Astrocyte of the hippocampus (primary cell): ENCODE data around the gene TGFB3.
"Not testable (repeated sequence)": the region's sequence is repeated elsewhere in the genome, so short reads cannot be mapped to it uniquely, and the experiment has no call there.

Experiments
- DNase-seq: peaks from one replicate; pipeline ENCODE4 v3.0.0; 2011; ENCODE audit warnings: low read depth, low spot score

TGFB3 gene

GRCh38 chr14:75960231-75960630 is 21.6 kb downstream of the TGFB3 start:
- DNase-seq, result no peak

DNA sequence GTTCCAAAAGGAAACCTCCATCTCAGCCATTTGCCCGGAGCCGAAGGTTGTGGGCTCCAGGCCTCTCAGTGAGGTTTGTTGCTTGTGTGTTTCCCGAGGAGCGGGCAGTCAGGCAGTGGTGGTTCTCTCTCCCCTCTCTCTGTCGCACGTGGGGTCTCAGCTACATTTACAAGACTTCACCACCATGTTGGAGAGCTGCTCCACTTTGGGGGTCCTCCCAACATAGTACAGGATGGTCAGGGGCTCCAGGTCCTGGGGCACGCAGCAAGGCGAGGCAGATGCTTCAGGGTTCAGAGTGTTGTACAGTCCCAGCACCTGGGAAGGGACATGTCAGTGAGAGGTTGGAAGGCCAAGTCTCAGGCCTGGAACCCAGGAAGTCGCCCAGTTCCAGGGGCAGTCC is 22.8 kb downstream of the TGFB3 start:
- no peak for DNase-seq

DNA sequence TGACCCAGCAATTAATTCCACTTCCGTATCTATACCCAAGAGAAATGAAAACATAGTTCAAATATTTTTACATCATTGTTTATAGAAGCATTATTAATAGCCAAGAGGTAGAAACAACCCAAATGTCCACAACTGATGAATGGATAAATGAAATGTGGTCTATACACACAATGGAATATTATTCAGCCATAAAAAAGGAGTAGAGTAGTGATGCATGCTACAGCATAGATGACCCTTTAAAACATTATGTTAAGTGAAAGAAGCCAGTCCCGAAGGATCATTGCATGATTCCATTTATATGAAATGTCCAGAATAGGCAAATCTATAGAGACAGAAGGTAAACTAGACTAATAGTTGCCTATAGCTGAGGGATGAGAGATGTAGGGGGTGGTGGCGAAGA is 29.3 kb downstream of the TGFB3 start:
- DNase-seq, result no peak

- DNase-seq, result no peak
Measured at GRCh38 chr14:75946785-75947184, 35.0 kb downstream of the TGFB3 start.

- DNase-seq, result no peak
Measured at GRCh38 chr14:75944607-75945241, 37.1 kb downstream of the TGFB3 start.

- peak; percentile 3 for DNase-seq
Measured at GRCh38 chr14:75941030-75941429, 40.8 kb downstream of the TGFB3 start.

DNA sequence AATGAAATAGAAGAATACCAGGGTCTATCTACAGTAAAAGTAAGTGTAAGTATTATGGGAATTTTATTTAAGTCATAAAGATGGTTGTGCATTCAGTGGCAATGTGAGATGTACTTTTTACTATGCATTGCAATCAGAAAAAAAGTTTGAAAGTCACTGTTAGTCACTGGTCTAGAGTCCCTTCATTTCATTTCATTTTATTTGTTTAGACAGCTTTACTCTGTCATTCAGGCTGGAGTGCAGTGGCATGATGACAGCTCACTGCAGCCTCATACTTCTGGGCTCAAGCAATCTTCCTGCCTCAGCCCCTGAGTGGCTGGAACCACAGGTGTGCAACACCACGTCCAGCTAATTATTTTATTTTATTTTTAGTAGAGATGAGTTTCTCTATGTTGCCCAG is 42.6 kb downstream of the TGFB3 start:
- DNase-seq, result no peak

GRCh38 chr14:75934998-75935628 is 46.7 kb downstream of the TGFB3 start:
- no peak for DNase-seq

DNA sequence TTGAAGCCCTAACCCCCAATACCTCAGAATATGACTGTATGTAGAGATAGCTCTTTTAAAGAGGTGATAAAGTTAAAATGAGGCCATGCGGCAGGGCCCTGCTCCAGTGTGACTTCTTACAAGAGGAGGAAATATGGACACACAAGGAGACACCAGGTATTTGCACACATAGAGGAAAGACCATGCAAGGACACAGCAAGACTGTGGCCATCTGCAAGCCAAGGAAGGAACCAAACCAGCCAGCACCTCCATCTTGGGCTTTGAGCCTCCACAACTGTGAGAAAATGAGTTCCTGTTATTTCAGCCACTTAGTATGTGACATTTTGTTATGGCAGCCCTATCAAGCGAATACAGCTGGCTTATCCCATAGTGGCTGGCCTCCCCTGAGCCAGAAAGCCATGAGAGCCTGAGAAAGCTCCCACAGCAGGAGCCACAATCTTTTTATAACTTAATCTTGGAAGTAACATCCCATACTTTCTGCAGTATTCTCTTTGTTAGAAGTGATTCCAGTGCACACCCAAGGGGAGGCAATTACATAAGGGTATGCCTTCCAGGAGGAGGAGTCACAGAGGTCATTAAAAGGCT is 48.0 kb downstream of the TGFB3 start:
- DNase-seq, result no peak

GRCh38 chr14:75928690-75929181 is 53.1 kb downstream of the TGFB3 start:
- DNase-seq, result no peak

GRCh38 chr14:75927564-75928087 is 54.2 kb downstream of the TGFB3 start:
- DNase-seq, result no peak

DNA sequence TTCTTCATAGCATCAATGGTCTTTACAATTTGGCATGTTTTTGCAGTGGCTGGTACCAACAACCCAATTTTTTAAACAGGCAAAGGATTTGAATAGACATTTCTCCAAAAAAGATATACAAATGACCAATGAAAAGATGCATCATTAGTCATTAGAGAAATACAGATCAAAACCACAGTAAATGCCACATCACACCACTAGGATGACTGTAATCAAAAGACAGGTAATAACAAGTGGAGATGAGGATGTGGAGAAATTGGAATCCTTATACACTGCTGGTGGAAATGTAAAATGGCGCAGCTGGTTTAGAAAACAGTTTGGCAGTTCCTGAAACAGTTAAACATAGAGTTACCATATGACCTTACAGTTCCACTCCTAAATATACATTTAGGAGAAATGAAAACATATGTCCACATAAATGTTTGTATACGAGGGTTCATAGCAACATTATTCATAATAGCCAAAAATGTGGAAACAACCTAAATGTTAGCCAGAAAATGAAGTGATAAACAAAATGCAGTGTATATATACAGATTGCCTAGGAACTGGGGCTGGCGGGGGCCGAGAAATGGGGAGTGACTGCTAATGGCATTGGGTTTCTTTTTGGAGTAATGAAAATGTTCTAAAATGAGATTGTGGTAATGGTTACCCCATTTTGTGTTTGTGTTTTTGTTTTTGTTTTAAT is 55.2 kb downstream of the TGFB3 start:
- DNase-seq, result no peak

- DNase-seq, result not testable (repeated sequence)
Measured at GRCh38 chr14:75925141-75925840, 56.5 kb downstream of the TGFB3 start.

- not testable (repeated sequence) for DNase-seq
Measured at GRCh38 chr14:75920421-75920820, 61.4 kb downstream of the TGFB3 start.

- no peak for DNase-seq
Measured at GRCh38 chr14:75917946-75918335, 63.9 kb downstream of the TGFB3 start.

GRCh38 chr14:75917322-75917945 is 64.4 kb downstream of the TGFB3 start:
- DNase-seq, result no peak

DNA sequence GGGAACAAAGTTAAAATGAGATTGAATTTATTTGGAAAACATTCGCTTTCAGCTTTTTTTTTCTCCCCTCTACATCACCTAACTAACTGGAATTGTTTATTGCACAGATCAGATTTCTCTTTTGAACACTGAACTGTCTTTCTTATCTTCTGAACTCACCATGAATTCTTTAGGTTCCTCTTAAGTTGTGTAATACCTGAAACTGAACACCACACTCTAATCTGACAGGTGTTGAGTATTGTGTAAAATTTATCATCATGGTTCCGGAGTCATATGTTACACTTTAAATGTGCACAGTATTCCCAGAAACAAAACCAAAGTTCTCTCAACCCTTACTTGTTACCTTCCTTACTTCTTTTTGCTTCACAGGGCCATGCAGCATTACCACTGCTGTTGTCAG is 66.8 kb downstream of the TGFB3 start:
- no peak for DNase-seq

DNA sequence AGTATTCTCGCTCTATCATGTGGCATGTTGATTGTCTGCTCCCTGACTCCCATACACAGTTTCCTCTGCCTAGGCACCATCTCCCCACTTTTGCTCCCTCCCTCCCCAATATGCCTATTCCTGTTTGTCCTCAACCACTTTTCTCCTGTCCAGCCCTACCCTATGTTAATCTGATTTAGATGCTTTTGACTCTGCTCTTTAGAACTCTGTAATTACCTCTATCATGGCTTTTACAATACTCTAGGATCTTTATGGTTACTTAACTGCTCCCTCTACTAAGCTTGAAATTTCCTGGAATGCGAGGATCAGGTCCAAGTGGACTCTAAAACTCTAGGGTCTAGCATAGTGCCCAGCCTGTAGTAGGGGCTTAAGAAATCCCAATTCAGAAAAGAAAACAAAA is 68.6 kb downstream of the TGFB3 start:
- DNase-seq, result no peak

DNA sequence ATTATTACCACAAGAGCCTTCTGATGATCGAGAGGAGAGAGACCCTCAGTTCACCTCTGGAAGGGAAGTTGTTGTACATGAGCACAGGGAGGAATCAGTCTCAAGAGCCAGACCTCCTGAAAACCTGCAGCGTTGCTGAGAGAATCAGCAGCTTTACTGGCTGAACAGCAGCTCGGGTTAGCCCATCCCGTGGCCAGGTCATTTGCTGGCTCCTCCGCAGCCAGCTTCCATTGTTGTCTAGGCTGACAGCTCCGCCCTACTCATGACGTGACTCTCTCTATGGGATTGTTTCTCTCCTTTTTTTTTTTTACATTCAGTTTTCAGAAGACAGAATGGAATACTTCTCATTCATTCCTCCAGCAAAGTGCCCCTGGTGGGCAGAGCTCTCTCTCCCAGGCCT is 69.9 kb downstream of the TGFB3 start:
- DNase-seq, result peak; percentile 76

DNA sequence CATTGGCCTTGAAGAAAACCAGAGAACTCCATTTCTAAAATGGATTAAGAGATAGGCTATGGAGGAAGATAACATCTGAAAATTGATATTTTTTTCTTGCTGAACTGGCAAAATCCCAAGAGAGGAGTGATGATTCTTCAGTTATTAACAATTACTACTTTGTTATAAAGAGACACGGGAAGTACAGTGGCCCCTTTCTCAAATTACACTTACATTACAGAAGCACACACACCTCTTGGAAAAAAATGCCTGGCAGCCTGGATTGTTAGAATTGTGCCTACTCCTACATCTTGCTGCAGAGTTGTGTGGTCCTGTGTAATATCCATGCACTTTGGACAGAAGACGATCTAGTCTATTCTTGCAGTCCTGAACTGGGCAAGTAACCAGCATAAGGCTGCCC is 71.7 kb downstream of the TGFB3 start:
- DNase-seq, result no peak

DNA sequence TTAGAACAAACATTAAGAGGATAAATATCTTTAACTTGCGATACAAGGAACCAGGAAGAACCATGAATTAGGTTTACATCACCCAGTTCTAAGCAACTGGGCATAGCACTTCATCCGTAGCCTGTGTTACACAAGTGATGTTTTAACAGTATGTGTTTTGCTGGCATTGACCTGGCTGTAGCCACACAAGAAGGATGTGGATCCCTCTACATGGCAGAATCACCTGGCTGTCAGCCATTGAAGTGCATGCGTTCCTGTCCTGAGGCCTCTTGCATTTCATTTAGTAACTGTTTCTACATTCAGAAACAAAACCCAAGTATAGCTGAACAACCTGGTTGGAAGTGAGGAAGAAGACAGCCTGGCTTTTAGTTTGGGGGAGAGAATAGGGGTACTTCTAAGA is 72.2 kb downstream of the TGFB3 start:
- no peak for DNase-seq
